Chondrocyte (in vitro differentiated cells): ENCODE measurements around the gene CORO2A. TPM values are rescaled to one million over a fixed set of nuclear protein-coding genes. Genes with fewer than 3 reads are reported as not detected.

Experiments used
- DNase-seq: peaks from one replicate; pipeline ENCODE4 v3.0.0; 2021; ENCODE audit warnings: mixed read lengths, low spot score
- H3K27ac Mint-ChIP-seq: one replicate; pipeline ENCODE4 v1.8.0; 2021; ENCODE audit warnings: mild to moderate bottlenecking, moderate library complexity, mixed read lengths; ENCODE audit not compliant: unreplicated experiment
- H3K27me3 Mint-ChIP-seq: 2 replicates; pipeline ENCODE4 v1.8.0; 2021; ENCODE audit warnings: low read depth, mixed read lengths
- H3K36me3 Mint-ChIP-seq: 2 replicates; pipeline ENCODE4 v1.8.0; 2021; ENCODE audit warnings: low read depth, mixed read lengths
- H3K4me1 Mint-ChIP-seq: 2 replicates; pipeline ENCODE4 v1.8.0; 2021; ENCODE audit warnings: low read depth, mild to moderate bottlenecking, mixed read lengths
- H3K4me3 Mint-ChIP-seq: one replicate; pipeline ENCODE4 v1.8.0; 2021; ENCODE audit warnings: mild to moderate bottlenecking, moderate library complexity, mixed read lengths; ENCODE audit not compliant: unreplicated experiment
- H3K9me3 Mint-ChIP-seq: 2 replicates; pipeline ENCODE4 v1.8.0; 2021; ENCODE audit warnings: low read depth, mixed read lengths
- total RNA-seq: library from RNA; stranded (reverse); gene quantifications from 3 replicates; pipeline ENCODE4 v1.2.1, GENCODE V29; 2021
- TF ChIP-seq, protein P1 (sequence below): fragments of 200-600 bp; sonication (generic); IDR thresholded peaks from 2 replicates; pipeline ENCODE4 v1.5.0; 2021; ENCODE audit warnings: antibody characterized with exemption, mild to moderate bottlenecking, moderate library complexity

The CORO2A gene
- total RNA-seq, 1 donor from 2014 or later: 10.2 TPM

DNA sequence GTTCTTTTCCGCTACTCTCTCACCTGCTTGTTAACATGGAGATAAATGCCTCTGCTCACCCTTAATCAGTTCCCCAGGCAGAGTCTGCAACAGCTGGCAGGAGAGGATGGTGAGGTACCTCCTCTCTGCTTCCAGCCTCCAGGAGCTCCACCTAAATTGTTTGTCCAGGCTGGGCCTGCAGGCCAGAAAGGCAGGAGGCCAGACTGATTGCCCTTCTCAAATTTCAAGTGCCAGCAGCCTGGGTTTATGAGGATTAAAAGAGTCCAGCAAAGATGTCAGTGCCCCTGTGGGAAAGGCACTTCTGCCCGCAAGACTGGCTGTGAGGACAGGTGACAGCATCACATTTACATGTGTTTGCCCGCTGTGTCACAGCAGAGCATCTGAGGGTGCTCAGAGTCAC, 19.8 kb downstream of the CORO2A start:
- Mint-ChIP-seq H3K4me1 (peaks cover 15% of the 10 kb centered on the region), H3K27me3 (no peaks in the 10 kb centered on the region), H3K9me3 (no peaks in the 10 kb centered on the region), H3K36me3 (no peaks in the 10 kb centered on the region), H3K4me3 (no peak overlapping the region), H3K27ac (no peak overlapping the region)
- TF ChIP-seq, protein P1, sequence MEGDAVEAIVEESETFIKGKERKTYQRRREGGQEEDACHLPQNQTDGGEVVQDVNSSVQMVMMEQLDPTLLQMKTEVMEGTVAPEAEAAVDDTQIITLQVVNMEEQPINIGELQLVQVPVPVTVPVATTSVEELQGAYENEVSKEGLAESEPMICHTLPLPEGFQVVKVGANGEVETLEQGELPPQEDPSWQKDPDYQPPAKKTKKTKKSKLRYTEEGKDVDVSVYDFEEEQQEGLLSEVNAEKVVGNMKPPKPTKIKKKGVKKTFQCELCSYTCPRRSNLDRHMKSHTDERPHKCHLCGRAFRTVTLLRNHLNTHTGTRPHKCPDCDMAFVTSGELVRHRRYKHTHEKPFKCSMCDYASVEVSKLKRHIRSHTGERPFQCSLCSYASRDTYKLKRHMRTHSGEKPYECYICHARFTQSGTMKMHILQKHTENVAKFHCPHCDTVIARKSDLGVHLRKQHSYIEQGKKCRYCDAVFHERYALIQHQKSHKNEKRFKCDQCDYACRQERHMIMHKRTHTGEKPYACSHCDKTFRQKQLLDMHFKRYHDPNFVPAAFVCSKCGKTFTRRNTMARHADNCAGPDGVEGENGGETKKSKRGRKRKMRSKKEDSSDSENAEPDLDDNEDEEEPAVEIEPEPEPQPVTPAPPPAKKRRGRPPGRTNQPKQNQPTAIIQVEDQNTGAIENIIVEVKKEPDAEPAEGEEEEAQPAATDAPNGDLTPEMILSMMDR: no peak
- no peak for DNase-seq

DNA sequence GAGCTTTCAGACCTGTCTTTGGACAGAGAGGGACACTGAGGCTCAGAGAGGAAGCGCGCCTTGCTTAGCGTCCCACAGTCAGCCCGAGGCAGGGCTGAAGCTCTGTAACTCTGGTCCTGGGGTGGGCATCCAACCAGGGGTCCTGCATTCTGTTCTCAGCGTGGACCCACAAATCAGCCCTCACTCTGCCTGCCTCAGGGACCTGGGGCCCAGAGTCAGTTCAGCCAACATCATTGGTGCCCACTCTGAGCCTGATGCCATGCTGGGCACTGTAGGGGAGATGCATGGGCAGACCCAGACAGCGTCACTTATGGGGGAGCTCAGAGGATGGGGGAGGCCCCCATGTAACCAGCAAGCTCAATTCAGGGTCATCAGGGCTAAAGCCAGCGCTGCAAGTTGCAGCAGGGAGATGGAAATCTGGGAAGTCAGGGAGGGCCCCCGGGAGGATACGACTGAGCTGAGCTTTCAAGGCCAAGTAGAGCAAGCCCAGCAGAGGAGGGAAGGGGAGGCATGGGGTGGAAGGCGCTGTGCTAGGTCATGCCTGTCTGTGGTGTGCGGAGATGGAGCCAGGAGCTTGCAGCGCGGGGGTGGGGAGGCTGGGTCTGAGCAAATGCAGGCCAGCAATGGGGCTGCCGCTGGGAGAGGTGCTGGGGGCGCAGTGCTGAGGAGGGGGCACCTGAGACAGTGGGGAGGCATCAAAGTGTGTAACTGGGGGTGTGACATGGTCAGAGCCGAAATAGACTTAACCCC, 21.1 kb downstream of the CORO2A start:
- TF ChIP-seq, protein P1: no peak
- H3K27me3 Mint-ChIP-seq: no peaks in the 10 kb centered on the region
- H3K4me1 Mint-ChIP-seq: peaks cover 15% of the 10 kb centered on the region
- no peaks in the 10 kb centered on the region for H3K36me3 Mint-ChIP-seq
- no peak overlapping the region for H3K4me3 Mint-ChIP-seq
- no peaks in the 10 kb centered on the region for H3K9me3 Mint-ChIP-seq
- DNase-seq: no peak
- no peak overlapping the region for H3K27ac Mint-ChIP-seq

DNA sequence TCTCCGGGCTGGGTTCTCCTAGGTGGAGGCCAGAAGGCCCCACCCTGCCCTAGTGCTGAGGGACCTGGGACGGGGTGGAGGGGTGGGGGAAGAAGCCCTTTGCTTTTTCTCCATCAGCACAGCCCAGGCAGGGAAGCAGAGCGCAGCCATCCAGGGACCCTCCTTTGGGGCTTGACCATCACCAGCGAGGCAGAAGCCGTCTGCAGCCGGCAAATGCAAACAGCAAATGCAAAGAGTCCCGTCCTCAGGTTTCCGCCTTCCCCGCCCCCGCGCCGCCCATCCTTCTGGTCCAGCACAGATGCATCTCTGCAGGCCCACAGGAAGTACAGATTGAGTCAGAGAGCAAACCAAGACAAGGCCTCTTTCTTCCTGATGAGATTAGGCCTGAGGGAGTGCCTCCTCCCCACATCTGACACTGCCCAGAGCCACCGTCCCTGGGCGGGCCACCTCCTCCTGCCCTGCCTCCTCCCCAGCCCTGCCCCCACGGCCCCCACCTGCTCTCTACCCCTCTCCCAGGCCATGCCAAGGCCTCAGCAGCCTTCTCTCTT, 23.4 kb downstream of the CORO2A start:
- no peaks in the 10 kb centered on the region for H3K27me3 Mint-ChIP-seq
- TF ChIP-seq, protein P1: no peak
- H3K27ac Mint-ChIP-seq: peak overlapping the region; percentile 36
- H3K9me3 Mint-ChIP-seq: no peaks in the 10 kb centered on the region
- H3K4me1 Mint-ChIP-seq: peaks cover 15% of the 10 kb centered on the region
- no peak overlapping the region for H3K4me3 Mint-ChIP-seq
- no peaks in the 10 kb centered on the region for H3K36me3 Mint-ChIP-seq
- DNase-seq: no peak

DNA sequence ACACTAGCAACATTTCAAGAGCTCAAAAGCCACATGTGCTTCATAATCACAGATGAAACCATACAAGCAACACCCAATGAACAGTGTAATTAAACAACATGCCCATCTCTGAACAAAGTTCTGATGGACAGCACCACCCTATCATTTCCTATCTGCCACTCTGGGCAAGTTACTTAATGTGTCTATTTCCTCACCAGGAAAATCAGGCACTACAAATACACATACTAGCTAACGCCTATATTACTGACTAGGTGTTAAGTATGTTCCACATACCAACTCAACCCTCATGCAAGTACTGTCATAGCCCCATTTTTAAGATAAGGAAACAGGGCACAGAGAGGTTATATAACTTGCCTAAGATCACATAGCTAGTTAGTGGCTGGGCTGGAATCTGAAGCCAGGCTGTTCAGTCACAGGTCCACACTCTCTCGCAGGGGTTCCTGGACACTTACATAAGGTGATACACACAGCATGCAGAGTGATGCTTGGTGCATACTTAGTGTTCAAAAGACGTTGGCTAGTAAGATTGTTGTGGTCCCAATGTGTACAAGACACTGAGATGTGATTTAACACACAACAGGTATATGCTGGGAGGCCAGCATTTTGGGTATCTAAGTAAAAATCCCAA, 24.2 kb downstream of the CORO2A start:
- H3K4me3 Mint-ChIP-seq: no peak overlapping the region
- no peak overlapping the region for H3K27ac Mint-ChIP-seq
- H3K4me1 Mint-ChIP-seq: peaks cover 15% of the 10 kb centered on the region
- TF ChIP-seq, protein P1: no peak
- H3K9me3 Mint-ChIP-seq: no peaks in the 10 kb centered on the region
- no peak for DNase-seq
- H3K27me3 Mint-ChIP-seq: no peaks in the 10 kb centered on the region
- no peaks in the 10 kb centered on the region for H3K36me3 Mint-ChIP-seq

DNA sequence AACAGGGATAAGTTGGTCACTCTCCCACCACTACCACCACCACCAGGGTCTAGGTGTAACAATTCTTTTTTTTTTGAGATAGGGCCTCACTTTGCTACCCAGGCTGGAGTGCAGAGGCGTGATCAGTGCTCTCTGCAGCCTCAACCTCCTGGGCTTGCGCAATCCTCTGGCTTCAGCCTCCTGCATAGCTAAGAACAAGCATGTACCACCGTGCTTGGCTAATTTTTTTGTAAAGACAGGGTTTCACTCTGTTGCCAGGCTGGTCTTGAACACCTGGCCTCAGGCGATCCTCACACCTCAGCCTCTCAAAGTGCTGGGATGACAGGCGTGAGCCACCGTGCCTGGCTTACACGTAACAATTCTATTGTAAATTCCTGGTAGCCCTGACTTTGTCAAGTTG, 27.5 kb downstream of the CORO2A start:
- TF ChIP-seq, protein P1: no peak
- no peak for DNase-seq
- Mint-ChIP-seq H3K27ac (no peak overlapping the region), H3K4me1 (peaks cover 6% of the 10 kb centered on the region), H3K9me3 (no peaks in the 10 kb centered on the region), H3K36me3 (no peaks in the 10 kb centered on the region), H3K4me3 (no peak overlapping the region), H3K27me3 (no peaks in the 10 kb centered on the region)
